Naive thymus-derived CD8-positive, alpha-beta T cell (primary cell): ENCODE measurements around the gene GPATCH8. TPM values are rescaled to one million over a fixed set of nuclear protein-coding genes. Genes with fewer than 3 reads are reported as not detected.

Experiments used
- ATAC-seq, 2 donors: fragments of 150-1000 bp; cut with Tn5 transposase in 1 of 2; sonication (Bioruptor Pico), chemical (Tn5 transposase) in 1 of 2; 1 replicate in 1 of 2; 2 replicates in 1 of 2; pipeline ENCODE4 v1.10.0; 2021; ENCODE audit warnings: mild to moderate bottlenecking in 2 of 2, moderate library complexity in 2 of 2
- POLR2A ChIA-PET: fragments of 350-600 bp; sonication (Branson Sonifier 250); formaldehyde crosslinking; loops from one replicate; lab custom pipeline; 2021; ENCODE audit warnings: antibody characterized with exemption; lab: Charles Lee
- DNase-seq, 10 donors: peaks; one replicate each; pipeline versions ENCODE4 v3.0.0 to v3.0.0-alpha.2; 2020 to 2022
- H3K27ac Mint-ChIP-seq, 10 donors: one replicate each; pipeline ENCODE4 v1.8.0; 2020 to 2022; ENCODE audit warnings: mild to moderate bottlenecking in 10 of 10, mixed read lengths in 10 of 10, moderate library complexity in 4 of 10, inconsistent platforms in 1 of 10
- H3K27me3 Mint-ChIP-seq, 5 donors: one replicate each; pipeline ENCODE4 v1.8.0; 2021 to 2022; ENCODE audit warnings: mixed read lengths in 5 of 5
- H3K36me3 Mint-ChIP-seq, 3 donors: one replicate each; pipeline ENCODE4 v1.8.0; 2020 to 2022; ENCODE audit warnings: mixed read lengths in 3 of 3, mild to moderate bottlenecking in 2 of 3, inconsistent platforms in 1 of 3
- H3K4me1 Mint-ChIP-seq, 4 donors: one replicate each; pipeline ENCODE4 v1.8.0; 2021 to 2022; ENCODE audit warnings: mixed read lengths in 4 of 4
- H3K4me3 Mint-ChIP-seq, 10 donors: one replicate each; pipeline ENCODE4 v1.8.0; 2020 to 2022; ENCODE audit warnings: mild to moderate bottlenecking in 10 of 10, mixed read lengths in 10 of 10, moderate library complexity in 6 of 10, inconsistent platforms in 1 of 10
- H3K9me3 Mint-ChIP-seq, 9 donors: one replicate each; pipeline ENCODE4 v1.8.0; 2020 to 2022; ENCODE audit warnings: mixed read lengths in 9 of 9, mild to moderate bottlenecking in 3 of 9, inconsistent platforms in 1 of 9, moderate library complexity in 1 of 9
- polyA plus RNA-seq, 3 donors: library from polyadenylated mRNA; unstranded; fragments of 300-500 nt; fragmentation: Illumina TruSeq; gene quantifications; one replicate each; pipeline ENCODE4 v1.2.3, GENCODE V29; 2021
- total RNA-seq, 8 experiments: library from RNA in 2 of 8; stranded (reverse) in 2 of 8; gene quantifications; one replicate each; pipeline ENCODE4 v1.2.3 and lab custom pipeline; 2021 to 2026

Gene GPATCH8
- total and polyA plus RNA-seq, 5 experiments from 2014 or later, result 32.9 to 94.8 (median 61.4) TPM

GRCh38 chr17:44469676-44470075 lies 33.5 kb downstream of the GPATCH8 start:
- Mint-ChIP-seq H3K27ac (peak overlapping the region in 1 of 10 donors; percentile 19), H3K4me3 (no peak overlapping the region), H3K4me1 (peaks cover 17 to 47% (median 36%) of the 10 kb centered on the region in 4 donors), H3K9me3 (no peaks in the 10 kb centered on the region), H3K27me3 (no peaks in the 10 kb centered on the region), H3K36me3 (peaks cover under 1 to 77% (median 10%) of the 10 kb centered on the region in 3 donors)
- no peak for DNase-seq
- POLR2A ChIA-PET, result no interaction called here
- ATAC-seq, result no peak

- ATAC-seq (no peak), DNase-seq (no peak)
- Mint-ChIP-seq H3K4me3 (peak overlapping the region in 1 of 10 donors; percentile 17), H3K27me3 (no peaks in the 10 kb centered on the region), H3K27ac (peak overlapping the region in 4 of 10 donors; percentile 19 to 79 (median 32)), H3K36me3 (peaks cover 3 to 76% (median 11%) of the 10 kb centered on the region in 3 donors), H3K9me3 (no peaks in the 10 kb centered on the region), H3K4me1 (peaks cover 18 to 44% (median 40%) of the 10 kb centered on the region in 4 donors)
- POLR2A ChIA-PET, result interaction anchor here (0.6 kb wide), 1 partner anchor 21 kb away, joined by 5 read pairs; no protein-coding TSS in a partner anchor
Observed at GRCh38 chr17:44467108-44467507, 36.1 kb downstream of the GPATCH8 start.

DNA sequence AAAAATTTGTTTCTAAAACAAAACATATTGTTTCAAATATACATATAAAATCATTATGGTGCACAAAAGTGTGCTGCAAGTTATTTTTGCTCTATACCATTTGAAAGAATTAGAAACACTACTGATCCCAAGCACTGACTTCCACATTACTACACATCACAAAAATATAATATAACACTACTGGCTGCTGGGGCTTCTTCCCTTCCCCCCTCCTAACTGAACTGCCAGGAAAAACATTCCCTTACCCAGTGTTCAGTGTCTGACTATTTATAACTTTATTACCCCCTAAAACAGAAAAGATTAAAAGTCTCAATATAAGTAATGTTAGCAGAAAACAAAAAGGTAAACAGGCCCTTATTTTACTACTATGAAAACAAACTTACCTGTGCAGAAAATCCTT lies 36.9 kb downstream of the GPATCH8 start:
- no peaks in the 10 kb centered on the region for H3K27me3 Mint-ChIP-seq
- H3K4me3 Mint-ChIP-seq, result no peak overlapping the region
- no peaks in the 10 kb centered on the region for H3K9me3 Mint-ChIP-seq
- ATAC-seq (no peak), DNase-seq (no peak)
- H3K4me1 Mint-ChIP-seq, result peaks cover 20 to 47% (median 40%) of the 10 kb centered on the region in 4 donors
- POLR2A ChIA-PET, result no interaction called here
- H3K27ac Mint-ChIP-seq, result peak overlapping the region in 2 of 10 donors; percentile 29 to 38
- peaks cover 3 to 78% (median 11%) of the 10 kb centered on the region in 3 donors for H3K36me3 Mint-ChIP-seq

DNA sequence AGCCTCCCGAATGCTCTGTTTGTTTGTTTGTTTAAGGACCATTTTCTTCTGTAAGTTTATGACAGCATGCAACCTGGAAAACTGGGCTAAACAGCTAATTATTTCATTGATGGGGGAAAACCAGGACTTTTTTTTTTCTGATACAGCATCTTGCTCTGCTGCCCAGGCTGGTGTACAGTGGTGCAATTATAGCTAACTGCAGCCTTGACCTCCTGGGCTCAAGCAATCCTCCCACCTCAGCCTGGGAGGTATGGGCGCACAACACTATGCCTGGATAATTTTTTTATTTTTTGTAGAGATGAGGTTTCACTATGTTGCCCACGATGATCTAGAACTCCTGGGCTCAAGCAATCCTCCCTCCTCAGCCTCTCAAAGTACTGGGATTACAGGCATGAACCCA lies 37.3 kb downstream of the GPATCH8 start:
- Mint-ChIP-seq H3K9me3 (no peaks in the 10 kb centered on the region), H3K27me3 (no peaks in the 10 kb centered on the region), H3K36me3 (peaks cover 3 to 76% (median 9%) of the 10 kb centered on the region in 3 donors), H3K27ac (no peak overlapping the region), H3K4me1 (peaks cover 18 to 47% (median 40%) of the 10 kb centered on the region in 4 donors), H3K4me3 (no peak overlapping the region)
- POLR2A ChIA-PET, result no interaction called here
- DNase-seq (no peak), ATAC-seq (no peak)

DNA sequence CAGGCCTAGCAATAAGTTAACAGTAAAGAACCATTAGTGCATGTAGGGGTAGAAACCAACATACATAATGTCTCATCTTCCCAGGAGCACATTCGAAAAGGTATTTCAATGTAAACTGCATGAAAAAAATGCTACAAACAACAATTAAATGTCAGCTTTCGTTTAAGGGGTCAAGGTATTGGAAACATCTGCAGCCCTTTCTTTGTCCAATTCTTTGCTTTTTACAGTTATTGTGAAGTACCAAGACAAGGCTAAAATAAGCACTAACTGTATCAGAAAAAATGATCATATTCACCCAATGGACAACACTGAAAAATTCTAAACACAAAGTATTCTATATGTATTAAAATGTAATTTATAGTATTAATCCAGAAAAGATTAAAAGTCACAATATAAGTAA lies 37.9 kb downstream of the GPATCH8 start:
- Mint-ChIP-seq H3K9me3 (no peaks in the 10 kb centered on the region), H3K27me3 (no peaks in the 10 kb centered on the region), H3K36me3 (peaks cover 3 to 78% (median 9%) of the 10 kb centered on the region in 3 donors), H3K27ac (peak overlapping the region in 1 of 10 donors; percentile 13), H3K4me1 (peaks cover 16 to 41% (median 37%) of the 10 kb centered on the region in 4 donors), H3K4me3 (no peak overlapping the region)
- POLR2A ChIA-PET, result no interaction called here
- DNase-seq (no peak), ATAC-seq (no peak)

- no peaks in the 10 kb centered on the region for H3K9me3 Mint-ChIP-seq
Observed at GRCh38 chr17:44464037-44464436, 39.2 kb downstream of the GPATCH8 start.

DNA sequence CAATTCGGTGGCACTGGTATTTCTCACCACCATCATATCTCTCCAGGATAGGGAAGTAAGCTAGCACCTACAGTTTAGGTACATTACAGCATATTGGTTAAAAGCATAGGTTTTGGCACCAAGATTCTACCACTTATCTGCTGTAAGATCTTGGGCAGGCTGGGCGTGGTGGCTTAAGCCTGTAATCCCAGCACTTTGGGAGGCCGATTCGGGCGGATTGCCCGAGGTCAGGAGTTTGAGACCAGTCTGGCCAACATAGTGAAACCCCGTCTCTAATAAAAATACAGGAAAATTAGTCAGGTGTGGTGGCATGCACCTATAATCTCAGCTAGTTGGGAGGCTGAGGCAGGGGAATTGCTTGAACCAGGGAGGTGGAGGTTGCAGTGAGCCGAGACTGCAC lies 51.4 kb downstream of the GPATCH8 start:
- Mint-ChIP-seq H3K27me3 (no peaks in the 10 kb centered on the region), H3K4me3 (no peak overlapping the region), H3K36me3 (peaks cover 0 to 37% (median 0%) of the 10 kb centered on the region in 3 donors), H3K27ac (no peak overlapping the region), H3K9me3 (no peaks in the 10 kb centered on the region), H3K4me1 (peaks cover 16 to 43% (median 25%) of the 10 kb centered on the region in 4 donors)
- POLR2A ChIA-PET, result no interaction called here
- DNase-seq, result no peak
- no peak for ATAC-seq

More at GRCh38 chr17:44464037-44464436, 39.2 kb downstream of the GPATCH8 start:
- Mint-ChIP-seq H3K27ac (peak overlapping the region in 2 of 10 donors; percentile 35 to 57), H3K4me3 (no peak overlapping the region), H3K4me1 (peaks cover 13 to 33% (median 26%) of the 10 kb centered on the region in 4 donors), H3K36me3 (peaks cover 3 to 71% (median 9%) of the 10 kb centered on the region in 3 donors), H3K27me3 (no peaks in the 10 kb centered on the region)
- POLR2A ChIA-PET, result no interaction called here
- ATAC-seq (no peak), DNase-seq (no peak)

DNA sequence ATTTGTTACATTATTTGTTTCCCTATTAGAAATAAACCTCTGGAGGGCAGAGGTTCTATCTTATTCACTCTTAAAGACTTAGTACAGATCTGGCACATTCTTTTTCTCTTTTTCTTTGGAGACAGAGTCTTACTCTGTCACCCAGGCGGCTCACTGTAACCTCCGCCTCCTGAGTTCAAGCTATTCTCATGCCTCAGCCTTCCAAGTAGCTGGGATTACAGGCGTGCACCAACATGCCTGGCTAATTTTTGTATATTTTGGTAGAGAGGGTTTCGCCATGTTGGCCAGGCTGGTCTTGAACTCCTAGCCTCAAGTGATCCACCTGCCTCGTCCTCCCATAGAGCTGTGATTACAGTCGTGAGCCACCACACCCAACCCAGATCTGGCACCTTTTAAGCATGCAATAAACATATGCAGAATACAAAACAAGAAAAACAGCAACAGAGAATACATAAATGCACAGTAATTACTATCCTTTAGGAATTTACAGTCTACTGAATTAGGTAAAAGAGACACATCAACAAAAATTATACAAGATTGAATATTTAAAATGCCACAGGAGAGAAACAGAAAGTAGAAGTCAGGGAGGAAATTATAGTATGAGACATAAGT lies 52.1 kb downstream of the GPATCH8 start:
- Mint-ChIP-seq H3K4me1 (peaks cover 16 to 48% (median 25%) of the 10 kb centered on the region in 4 donors), H3K27ac (peak overlapping the region in 2 of 10 donors; percentile 47 to 48), H3K36me3 (peaks cover 0 to 37% (median 0%) of the 10 kb centered on the region in 3 donors), H3K27me3 (no peaks in the 10 kb centered on the region), H3K4me3 (no peak overlapping the region), H3K9me3 (no peaks in the 10 kb centered on the region)
- ATAC-seq (no peak), DNase-seq (no peak)
- POLR2A ChIA-PET, result no interaction called here

DNA sequence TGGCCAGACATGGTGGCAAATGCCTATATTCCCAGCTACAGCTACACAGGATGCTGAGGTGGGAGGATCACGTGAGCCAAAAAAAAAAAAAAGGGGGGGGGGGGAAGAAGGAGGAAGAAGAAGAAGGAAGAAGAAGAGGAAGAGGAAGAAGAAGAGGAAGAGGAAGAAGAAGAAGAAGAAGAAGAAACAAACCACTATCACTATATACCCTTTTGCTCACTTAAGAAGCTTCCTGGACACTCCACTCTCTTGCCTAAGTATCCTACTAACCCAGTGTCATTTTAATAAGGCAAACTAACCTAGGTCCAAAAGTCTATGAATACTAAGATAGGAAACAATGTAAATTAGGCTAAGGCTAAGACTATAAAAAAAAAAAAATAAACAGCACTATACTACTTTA lies 54.8 kb downstream of the GPATCH8 start:
- no peak for ATAC-seq
- Mint-ChIP-seq H3K4me1 (peaks cover 17 to 54% (median 30%) of the 10 kb centered on the region in 4 donors), H3K9me3 (no peaks in the 10 kb centered on the region), H3K36me3 (peaks cover 0 to 37% (median 0%) of the 10 kb centered on the region in 3 donors), H3K4me3 (no peak overlapping the region), H3K27me3 (no peaks in the 10 kb centered on the region), H3K27ac (peak overlapping the region in 3 of 10 donors; percentile 5 to 37 (median 15))
- DNase-seq, result no peak
- POLR2A ChIA-PET, result no interaction called here

- peaks cover 0 to 26% (median 0%) of the 10 kb centered on the region in 3 donors for H3K36me3 Mint-ChIP-seq
- DNase-seq (no peak), ATAC-seq (no peak)
- H3K27ac Mint-ChIP-seq, result peak overlapping the region in 2 of 10 donors; percentile 17 to 24
- H3K4me1 Mint-ChIP-seq, result peaks cover 10 to 49% (median 30%) of the 10 kb centered on the region in 4 donors
- H3K9me3 Mint-ChIP-seq, result no peaks in the 10 kb centered on the region
- POLR2A ChIA-PET, result no interaction called here
- no peak overlapping the region for H3K4me3 Mint-ChIP-seq
- no peaks in the 10 kb centered on the region for H3K27me3 Mint-ChIP-seq
Observed at GRCh38 chr17:44444735-44445105, 58.5 kb downstream of the GPATCH8 start.

GRCh38 chr17:44442806-44443205 lies 60.4 kb downstream of the GPATCH8 start:
- Mint-ChIP-seq H3K9me3 (no peaks in the 10 kb centered on the region), H3K4me1 (peaks cover 21 to 48% (median 42%) of the 10 kb centered on the region in 4 donors), H3K27ac (no peak overlapping the region), H3K4me3 (no peak overlapping the region), H3K27me3 (no peaks in the 10 kb centered on the region), H3K36me3 (peaks cover 0 to 35% (median 0%) of the 10 kb centered on the region in 3 donors)
- POLR2A ChIA-PET, result interaction anchor here (0.6 kb wide), 1 partner anchor 750 kb away, joined by 5 read pairs; no protein-coding TSS in a partner anchor
- ATAC-seq (no peak), DNase-seq (no peak)

GRCh38 chr17:44439168-44439567 lies 64.0 kb downstream of the GPATCH8 start:
- Mint-ChIP-seq H3K9me3 (no peaks in the 10 kb centered on the region), H3K4me1 (peaks cover 17 to 44% (median 32%) of the 10 kb centered on the region in 4 donors), H3K4me3 (peak overlapping the region in 8 of 10 donors; percentile 3 to 30 (median 16)), H3K27me3 (no peaks in the 10 kb centered on the region), H3K27ac (peak overlapping the region in 8 of 10 donors; percentile 1 to 72 (median 34)), H3K36me3 (peaks cover 4 to 45% (median 6%) of the 10 kb centered on the region in 3 donors)
- DNase-seq (no peak), ATAC-seq (peak in 1 of 2 donors; percentile 16)
- POLR2A ChIA-PET, result no interaction called here

GRCh38 chr17:44438636-44439035 lies 64.6 kb downstream of the GPATCH8 start:
- Mint-ChIP-seq H3K4me3 (peak overlapping the region in 2 of 10 donors; percentile 13 to 14), H3K36me3 (peaks cover 4 to 48% (median 7%) of the 10 kb centered on the region in 3 donors), H3K27ac (peak overlapping the region in 9 of 10 donors; percentile 0 to 66 (median 23)), H3K9me3 (no peaks in the 10 kb centered on the region), H3K27me3 (no peaks in the 10 kb centered on the region), H3K4me1 (peaks cover 19 to 44% (median 32%) of the 10 kb centered on the region in 4 donors)
- peak in 1 of 10 donors; percentile 2 for DNase-seq
- ATAC-seq, result no peak
- POLR2A ChIA-PET, result no interaction called here
